GM19328 (cell line): ENCODE results near the gene C2CD3.
"Not testable (repeated sequence)": the region's sequence is repeated elsewhere in the genome, so short reads cannot be mapped to it uniquely, and the experiment has no call there.

Source experiments
- ATAC-seq: cut with Tn5 transposase; IDR thresholded peaks from one replicate; pipeline ENCODE4 v1.9.1; 2021; ENCODE audit warnings: mild to moderate bottlenecking, moderate library complexity; ENCODE audit not compliant: unreplicated experiment

C2CD3 gene

DNA sequence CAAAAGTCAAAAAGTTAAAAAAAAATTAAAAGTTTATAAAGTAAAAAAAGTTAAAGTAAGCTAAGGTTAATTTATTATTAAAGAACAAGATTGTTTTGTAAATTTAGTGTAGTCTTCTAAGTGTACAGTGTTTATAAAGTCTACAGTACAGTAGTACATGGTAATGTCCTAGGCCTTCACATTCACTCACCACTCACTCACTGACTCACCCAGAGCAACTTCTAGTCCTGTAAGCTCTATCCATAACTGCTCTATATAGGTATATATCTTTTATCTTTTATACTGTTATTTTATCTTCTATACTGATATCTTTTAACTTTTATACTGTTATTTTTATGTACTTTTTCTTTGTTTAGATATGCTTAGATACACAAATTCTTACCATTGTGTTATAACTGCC lies 11.2 kb downstream of the C2CD3 start:
- no peak for ATAC-seq

DNA sequence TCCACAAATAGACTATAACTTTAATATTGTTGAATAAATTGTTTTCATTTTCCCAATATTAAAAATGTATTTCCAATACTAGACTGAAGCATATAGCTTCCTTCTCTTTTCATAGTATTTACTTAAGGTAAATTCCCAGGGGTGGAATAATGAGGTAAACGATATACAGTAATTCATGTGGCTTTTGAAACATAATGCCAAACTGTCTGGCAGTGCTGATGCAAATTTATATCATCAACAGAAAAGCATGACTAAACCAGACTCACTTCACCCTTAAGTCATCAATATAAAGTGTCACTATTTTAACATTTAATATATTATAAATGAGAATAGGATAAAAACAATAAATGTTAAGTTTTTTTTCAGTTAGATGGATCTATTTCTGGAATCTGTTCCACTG lies 13.6 kb downstream of the C2CD3 start:
- ATAC-seq = no peak

DNA sequence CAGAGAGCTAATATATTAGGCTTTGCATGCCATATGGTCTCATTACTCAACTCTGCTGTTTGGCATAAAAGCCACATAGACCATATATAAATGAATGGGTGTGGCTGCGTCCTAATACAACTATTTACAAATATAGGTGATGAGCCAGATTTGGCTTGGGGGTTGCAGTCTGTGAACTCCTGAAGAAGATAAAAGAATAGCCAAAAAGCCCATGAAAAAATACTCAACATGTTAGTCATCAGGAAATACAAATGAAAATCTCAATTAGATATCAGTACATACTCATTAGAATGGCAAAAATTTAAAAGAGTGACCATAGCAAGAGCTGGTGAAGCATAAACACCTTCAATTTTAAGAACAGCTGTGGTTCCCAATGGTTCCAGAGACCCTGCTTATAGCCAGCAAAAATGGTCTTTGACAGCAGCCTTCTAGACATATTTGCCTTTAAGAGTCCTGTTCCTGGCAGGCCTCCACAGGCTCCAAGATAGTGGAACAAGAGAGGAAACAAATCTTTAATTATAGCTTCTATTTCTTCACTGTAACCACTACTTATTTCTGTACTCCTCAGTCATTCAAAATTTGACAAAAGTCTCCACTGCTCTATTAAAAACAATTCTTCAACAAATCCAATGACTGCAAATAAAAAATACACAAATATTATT lies 16.1 kb downstream of the C2CD3 start:
- no peak for ATAC-seq

DNA sequence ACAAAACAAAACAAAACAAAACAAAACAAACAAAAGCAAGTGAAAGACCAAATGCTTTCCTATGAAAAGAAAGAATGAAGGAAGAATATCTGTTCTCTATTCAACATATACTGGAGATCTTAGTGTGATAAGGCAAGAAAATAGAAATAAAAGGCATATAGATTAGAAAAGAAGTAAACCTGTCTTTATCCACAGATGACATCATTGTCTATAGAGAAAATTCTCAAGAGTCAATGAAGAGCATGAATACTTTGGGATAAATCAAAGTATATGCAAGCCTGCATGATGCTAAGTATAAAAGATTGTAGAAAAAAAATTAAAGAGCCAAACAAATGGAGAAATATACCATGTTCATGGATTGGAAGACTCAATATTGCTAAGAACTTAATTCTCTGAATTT lies 17.6 kb downstream of the C2CD3 start:
- no peak for ATAC-seq

DNA sequence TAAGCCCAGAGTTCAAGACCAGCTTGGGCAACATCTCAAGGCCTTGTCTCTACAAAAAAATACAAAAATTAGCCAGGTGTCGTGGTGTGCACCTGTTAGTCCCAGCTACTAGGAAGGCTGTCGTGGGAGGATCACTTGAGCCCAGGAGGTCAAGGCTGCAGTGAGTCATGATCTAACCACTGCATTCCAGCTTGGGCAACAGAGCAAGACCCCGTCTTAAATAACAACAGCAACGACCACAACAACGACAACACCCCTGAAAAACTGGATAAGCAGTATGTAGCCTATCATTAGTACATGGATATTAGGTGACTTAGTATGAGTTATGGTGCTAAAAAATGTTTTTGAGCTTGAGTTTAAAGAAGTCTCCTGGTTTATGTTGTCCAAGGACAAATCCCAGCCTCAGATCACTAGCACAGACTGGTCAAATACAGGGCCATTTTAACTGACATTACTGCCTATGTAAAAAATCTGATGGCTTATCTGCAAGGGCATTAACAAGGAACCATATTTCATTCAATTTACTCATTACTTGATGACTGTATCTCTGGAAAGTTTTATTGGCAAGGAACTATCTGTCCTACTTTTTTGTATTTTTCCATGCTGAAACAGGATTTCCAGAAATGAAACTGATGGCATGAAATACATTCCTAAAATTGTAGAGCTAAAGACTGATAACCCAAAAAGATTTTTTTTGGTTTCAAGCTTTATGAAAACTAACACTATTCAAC lies 23.4 kb downstream of the C2CD3 start:
- ATAC-seq = no peak

DNA sequence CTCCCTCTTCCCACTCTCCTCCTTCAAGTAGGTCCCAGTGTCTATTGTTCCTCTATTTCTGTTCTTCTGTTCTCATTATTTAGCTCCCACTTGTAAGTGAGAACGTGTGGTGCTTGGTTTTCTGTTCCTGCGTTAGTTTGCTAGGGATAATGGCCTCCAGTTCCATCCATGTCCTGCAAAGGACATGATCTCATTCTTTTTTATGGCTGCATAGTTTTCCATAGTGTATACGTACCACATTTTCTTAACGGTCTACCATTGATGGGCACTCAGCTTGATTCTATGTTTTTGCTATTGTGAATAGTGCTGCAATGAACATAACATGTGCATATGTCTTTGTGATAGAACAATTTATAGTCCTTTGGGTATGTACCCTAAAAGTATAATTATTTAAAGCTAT lies 26.2 kb downstream of the C2CD3 start:
- ATAC-seq = no peak

DNA sequence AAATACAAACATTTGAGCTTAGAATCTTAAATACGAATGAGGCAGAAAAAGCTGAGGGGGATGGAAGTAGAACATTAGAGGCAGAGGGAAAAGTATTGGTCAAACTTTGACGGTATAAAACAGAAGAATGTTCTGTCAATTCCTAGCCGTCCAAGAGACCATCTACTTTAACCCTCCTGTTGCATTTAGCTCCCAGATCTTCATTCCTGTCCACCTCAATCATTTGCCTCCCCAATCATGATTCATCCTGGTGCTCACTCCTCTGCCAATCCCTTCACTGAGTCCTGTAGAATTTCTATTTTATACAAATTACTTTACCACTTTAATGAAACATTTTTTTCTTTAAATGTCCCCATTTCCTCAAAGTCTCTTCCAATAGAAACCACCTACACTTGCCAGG lies 28.2 kb downstream of the C2CD3 start:
- ATAC-seq = no peak

DNA sequence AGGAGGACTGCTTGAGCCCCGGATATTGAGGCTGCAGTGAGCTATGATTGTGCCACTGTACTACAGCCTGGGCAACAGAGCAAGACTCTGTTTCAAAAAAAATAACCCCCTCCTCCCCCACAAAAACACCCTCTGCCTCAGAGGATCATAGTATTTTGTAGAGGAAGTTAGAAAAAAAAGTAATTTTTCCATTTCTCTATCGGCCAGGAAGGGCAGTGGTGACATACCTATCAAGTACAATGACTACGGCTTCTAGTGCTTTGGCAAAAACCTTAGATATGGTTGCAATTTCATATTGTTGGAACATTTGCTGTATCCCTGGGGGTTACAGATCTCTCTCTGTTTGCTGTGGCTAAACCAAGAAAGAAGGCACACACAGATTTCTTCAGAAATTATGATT lies 28.9 kb downstream of the C2CD3 start:
- ATAC-seq = no peak

DNA sequence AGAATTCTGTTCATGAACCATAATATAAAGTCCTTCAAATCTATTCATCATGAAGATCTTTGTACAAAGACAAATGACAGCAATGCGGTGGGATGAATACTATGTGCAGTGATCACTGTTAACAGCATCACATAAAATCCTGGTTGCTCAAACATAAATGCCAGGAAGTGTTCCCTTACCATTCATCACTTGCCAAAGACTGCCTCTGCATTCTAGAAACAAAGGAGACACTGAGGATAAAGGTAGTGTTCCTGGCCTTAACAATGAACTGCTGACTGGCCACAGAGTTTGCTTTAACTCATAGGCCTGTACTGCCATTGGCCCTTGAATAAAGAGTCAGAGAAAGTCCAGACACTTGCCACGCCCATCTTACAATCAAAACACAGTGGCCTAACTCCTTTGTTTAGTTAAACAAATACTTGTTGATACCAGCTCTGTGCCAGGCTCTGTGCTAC lies 29.5 kb downstream of the C2CD3 start:
- no peak for ATAC-seq

DNA sequence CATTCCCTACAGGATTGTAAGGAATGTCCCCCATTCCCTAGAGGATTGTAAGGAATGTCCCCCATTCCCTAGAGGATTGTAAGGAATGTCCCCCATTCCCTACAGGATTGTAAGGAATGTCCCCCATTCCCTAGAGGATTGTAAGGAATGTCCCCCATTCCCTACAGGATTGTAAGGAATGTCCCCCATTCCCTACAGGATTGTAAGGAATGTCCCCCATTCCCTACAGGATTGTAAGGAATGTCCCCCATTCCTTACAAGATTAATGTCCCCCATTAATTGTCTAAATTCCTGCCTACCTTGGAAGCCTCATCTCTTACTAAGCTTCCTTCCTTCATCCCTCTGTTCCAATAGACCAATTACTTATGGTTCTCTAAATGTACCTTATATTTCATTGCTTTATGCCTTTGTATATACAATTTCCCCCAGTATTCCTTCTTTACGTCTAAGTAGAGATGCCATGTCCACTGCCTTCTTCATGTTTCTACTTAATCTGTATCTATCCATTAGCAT lies 30.8 kb downstream of the C2CD3 start:
- not testable (repeated sequence) for ATAC-seq

DNA sequence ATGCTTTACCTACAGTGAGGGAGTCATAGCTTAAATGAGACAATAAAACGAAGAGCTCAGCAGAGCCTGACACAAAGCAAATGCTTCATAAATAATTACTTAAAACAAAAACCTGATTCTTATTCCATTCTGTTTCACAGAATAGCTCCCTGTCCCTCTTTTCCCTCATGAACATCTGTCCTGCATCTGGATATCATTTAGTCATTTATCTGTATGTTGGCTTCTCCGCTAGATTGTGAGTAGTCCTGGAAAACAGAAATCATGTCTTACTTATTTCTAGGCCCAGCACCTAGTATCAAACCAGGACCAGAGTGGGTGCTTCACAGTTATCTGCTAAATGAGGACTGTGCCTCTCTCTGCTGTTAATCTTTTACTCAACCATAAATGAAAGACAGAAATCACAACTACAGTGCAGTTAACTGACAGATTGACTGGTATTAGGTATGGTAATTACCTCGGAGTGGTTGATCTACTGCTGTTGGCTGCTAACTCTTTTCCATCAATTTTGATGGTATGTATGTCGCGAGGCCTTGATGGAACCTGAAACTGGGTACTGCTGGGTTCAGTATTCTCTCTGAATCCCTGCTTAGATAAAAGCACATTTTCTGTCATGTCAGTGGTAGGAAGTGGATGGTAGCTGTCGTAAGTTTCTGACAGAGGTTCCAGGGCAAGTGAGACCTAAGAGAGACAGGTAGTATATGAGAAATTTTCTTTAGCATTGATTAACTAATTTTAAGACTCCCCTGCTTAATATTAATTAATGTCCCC lies 31.5 kb downstream of the C2CD3 start:
- ATAC-seq = no peak

DNA sequence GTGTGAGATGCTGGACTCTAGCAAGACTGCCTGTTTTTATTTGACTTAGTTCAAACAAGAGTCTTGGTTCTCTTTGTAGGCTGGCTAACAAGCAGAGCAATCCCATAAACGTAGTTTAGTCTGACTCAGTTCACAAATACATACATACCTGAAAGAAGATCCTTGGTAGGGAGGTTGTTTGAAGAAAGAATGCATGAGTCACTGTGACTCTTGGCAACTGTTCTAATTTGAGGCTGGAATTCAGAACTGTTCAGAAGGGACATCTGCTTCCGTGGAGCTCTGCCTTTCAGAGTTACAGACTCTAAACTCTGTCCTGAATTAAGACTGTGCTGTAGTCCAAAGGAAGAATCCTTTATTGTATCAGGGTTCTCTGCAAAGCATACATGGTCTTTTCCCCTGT lies 32.2 kb downstream of the C2CD3 start:
- no peak for ATAC-seq

DNA sequence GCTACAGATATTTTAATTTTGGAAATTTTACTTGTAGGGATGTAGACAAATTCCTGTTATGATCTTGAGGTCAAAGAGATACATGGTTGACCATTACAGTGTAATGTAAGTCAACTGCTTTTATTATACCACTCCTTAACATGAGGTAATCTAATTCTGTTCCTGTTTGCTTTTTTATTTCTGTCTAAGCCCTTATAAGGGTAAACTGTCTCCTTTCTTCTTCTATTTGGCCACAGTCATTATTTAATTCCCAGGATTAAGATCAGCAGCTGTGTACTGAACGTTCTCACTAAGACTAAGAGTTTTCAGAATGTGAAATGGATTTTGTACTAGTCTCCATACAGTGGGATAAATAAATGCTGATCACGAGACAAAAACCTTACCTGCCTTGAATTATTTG lies 32.8 kb downstream of the C2CD3 start:
- no peak for ATAC-seq

DNA sequence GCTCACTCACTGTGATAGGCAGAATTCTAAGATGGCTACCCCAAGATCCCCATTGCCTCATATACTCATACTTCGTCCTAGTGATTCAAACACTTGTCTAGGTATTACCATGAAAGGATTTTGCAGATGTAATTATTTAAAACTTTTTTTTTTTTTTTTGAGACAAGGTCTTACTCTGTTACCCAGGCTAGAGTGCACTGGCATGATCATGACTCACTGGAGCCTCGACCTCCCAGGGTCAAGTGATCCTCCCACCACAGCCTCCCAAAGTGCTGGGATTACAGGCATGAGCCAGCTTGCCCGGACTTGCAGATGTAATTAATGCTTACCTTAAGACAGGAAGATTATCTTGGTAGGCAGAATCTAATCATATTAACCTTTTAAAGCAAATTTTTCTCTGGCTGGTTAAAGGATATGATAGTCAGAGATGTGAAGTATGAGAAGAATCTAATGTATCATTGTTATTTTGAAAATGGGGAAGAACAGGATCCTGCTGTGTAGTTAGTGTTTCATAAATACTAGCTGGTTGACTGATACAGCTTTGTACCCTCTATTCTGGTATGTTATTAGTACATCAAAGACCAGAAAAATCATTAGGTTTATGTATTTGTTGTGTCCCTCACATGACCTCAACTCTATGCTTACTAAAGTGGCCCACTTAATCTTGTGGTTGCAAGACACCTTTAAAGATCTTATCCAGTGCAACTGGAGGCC lies 35.5 kb downstream of the C2CD3 start:
- no peak for ATAC-seq

DNA sequence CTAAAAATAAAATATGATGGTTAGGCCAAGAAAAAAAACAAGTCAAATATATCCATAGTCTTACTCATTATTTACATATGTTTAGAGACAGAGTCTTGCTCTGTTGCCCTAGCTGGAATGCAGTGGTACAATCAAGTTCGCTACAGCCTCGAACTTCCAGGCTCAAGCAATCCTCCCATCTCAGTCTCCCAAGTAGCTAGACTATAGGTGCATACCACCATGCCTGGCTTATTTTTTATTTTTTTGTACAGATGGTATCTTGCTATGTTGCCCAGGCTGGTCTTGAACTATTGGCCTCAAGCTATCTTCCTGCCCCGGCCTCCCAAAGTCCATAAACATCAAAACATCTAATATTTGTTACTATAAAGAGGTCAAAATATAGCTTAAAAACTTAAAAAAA lies 36.1 kb downstream of the C2CD3 start:
- no peak for ATAC-seq

DNA sequence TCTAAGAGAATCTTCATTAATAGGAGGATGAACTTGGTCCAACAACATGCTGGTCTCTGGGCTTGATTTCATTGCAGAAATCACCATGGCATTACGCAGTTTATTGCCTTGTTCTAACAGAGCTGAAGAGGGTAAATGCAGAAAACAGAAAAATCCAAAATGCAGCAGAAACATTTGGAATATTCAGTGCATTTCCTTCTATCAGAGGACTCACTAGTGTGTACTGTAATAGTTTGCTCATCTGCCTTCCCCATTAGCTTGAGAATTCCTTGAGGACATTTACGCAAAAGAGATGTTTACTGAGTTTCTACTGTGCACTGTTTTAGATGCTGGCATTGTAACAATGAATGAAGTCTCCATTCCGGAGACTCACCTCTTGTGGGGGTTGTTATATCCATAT lies 37.4 kb downstream of the C2CD3 start:
- no peak for ATAC-seq

DNA sequence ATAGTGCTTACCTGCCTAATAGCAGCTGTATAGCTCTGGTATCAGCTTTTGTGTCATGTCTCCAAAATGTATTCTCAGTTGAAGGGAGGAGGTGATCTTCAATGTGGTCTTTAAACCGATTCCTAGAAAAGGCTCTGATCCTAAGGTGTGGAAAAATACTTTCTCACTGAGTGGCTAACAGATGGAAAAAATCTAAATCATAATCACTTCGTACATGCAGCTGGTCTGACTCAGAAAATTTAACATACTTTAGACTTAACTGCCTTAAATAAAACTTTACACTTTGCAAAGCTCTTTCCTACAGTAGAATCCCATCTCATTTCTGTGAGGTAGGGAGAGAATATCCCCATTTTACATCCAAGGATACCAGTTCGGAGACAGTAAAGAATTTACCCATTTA lies 38.0 kb downstream of the C2CD3 start:
- ATAC-seq = no peak

DNA sequence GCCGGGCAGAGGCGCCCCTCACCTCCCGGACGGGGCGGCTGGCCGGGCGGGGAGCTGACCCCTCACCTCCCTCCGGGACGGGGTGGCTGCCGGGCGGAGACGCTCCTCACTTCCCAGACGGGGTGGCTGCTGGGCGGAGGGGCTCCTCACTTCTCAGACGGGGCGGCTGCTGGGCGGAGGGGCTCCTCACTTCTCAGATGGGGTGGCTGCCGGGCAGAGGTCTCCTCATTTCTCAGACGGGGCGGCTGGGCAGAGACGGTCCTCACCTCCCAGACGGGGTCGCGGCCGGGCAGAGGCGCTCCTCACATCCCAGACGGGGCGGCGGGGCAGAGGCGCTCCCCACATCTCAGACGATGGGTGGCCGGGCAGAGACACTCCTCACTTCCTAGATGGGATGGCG lies 41.7 kb downstream of the C2CD3 start:
- ATAC-seq = not testable (repeated sequence)

DNA sequence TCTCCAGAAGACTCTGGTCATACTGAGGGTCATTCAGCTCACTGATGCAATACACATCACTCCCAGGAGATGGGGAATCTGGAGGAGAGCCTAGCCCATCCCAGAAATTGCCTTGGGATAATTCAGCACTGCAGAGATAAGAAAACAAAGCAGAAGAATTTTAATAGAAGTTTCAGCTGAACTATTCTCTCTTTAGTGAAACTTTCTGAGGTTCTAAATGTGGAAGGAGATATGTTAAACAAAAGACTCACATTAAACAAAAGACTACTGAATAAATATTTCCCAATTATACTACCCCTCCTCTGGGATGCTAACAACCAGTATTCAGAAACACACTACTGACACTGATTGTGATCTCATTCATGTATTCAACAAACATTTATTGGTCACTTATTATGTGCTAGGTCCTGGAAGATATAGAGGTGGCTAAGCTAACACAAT lies 47.8 kb downstream of the C2CD3 start:
- ATAC-seq = no peak

DNA sequence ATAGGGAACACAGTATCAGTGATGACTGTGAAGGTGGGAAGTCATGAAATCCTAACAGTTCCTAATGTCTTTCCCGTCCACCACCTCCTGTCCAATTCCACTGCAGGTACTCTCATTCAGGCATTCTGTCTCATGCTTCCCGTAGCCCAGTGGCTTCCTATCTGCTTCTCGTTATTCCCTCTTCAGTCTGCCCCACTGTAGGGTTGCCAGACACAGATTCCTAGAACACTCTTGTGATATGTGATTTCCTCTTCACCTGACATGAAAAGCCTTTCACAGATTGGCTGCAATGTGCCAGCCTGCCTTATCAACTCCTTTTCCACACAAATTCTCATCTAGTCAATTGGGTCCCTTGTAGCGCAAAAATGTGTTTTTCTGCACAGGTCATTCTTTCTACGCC lies 49.0 kb downstream of the C2CD3 start:
- no peak for ATAC-seq
